ENCODE results near the gene DDX27. TPM values are rescaled to one million over a fixed set of nuclear protein-coding genes. Genes with fewer than 3 reads are reported as not detected.

Gene DDX27
- total RNA-seq, 1 donor from 2014 or later: 29.8 TPM

GRCh38 chr20:49286689-49287551, 67.7 kb downstream of the DDX27 start:
- DNase-seq (ENCODE audit: low spot score): peak; percentile 24

- DNase-seq (ENCODE audit: low spot score): no peak
These were observed 68.5 kb downstream of the DDX27 start for GRCh38 chr20:49287555-49288249.

GRCh38 chr20:49288250-49288751, 69.1 kb downstream of the DDX27 start:
- DNase-seq (ENCODE audit: low spot score): peak; percentile 20

- DNase-seq (ENCODE audit: low spot score): no peak
These were observed 69.8 kb downstream of the DDX27 start for GRCh38 chr20:49288784-49289696.

- DNase-seq (ENCODE audit: low spot score): peak; percentile 6
These were observed 71.5 kb downstream of the DDX27 start for GRCh38 chr20:49290608-49291191.

- peak; percentile 6 for DNase-seq (ENCODE audit: low spot score)
These were observed 72.0 kb downstream of the DDX27 start for GRCh38 chr20:49291200-49291599.

GRCh38 chr20:49292010-49292409, 72.8 kb downstream of the DDX27 start:
- peak; percentile 12 for DNase-seq (ENCODE audit: low spot score)

- no peak for DNase-seq (ENCODE audit: low spot score)
These were observed 73.9 kb downstream of the DDX27 start for GRCh38 chr20:49293122-49293521.

Other genes with a start within 250 kb of the DDX27 start
- gene CSE1L, start 173.1 kb upstream of the DDX27 start, total RNA-seq: 41.6 TPM
- gene STAU1, start 31.1 kb upstream of the DDX27 start, total RNA-seq: 84.1 TPM
- gene ZNFX1, start 58.6 kb downstream of the DDX27 start, total RNA-seq: 43.4 TPM

All from mesenteric fat pad (tissue), 1 donor.